Bronchial epithelial cell (primary cell): ENCODE results near the gene DCAF5. TPM values are rescaled to one million over a fixed set of nuclear protein-coding genes. Genes with fewer than 3 reads are reported as not detected.
A peak's percentile ranks its signal among the peaks of the same experiment; 100 is the strongest.

Experiments used
- DNase-seq: peaks from one replicate; pipeline ENCODE4 v3.0.0-alpha.2; 2010; ENCODE audit warnings: low read depth
- FAIRE-seq: peaks from 2 replicates; lab custom pipeline; 2011; peaks lifted over from hg19 to GRCh38; lab: Jason Lieb, UNC
- H3K27me3 ChIP-seq: 2 replicates; pipeline ENCODE4 v1.5.1; 2011; ENCODE audit warnings: low read length; ENCODE audit not compliant: control insufficient read depth, insufficient read depth
- H3K36me3 ChIP-seq: 2 replicates; pipeline ENCODE4 v1.5.1; 2011; ENCODE audit warnings: low read length; ENCODE audit not compliant: control insufficient read depth, insufficient read depth
- H3K4me3 ChIP-seq: 2 replicates; pipeline ENCODE4 v1.5.1; 2011; ENCODE audit warnings: mild to moderate bottlenecking, low read depth, low read length, control low read depth
- CTCF ChIP-seq: IDR thresholded peaks from 2 replicates; pipeline ENCODE4 v1.5.1; 2011; ENCODE audit warnings: mild to moderate bottlenecking, moderate library complexity, low read length, control low read depth, inconsistent platforms; ENCODE audit not compliant: insufficient read depth, severe bottlenecking
- total RNA-seq: library from RNA; depleted of rRNA; stranded (reverse); fragments of >200 nt; gene quantifications from 2 replicates; pipeline ENCODE4 v1.2.1, GENCODE V29; 2014

The DCAF5 gene
- total RNA-seq, 1 donor from 2014 or later: 11.1 TPM

- no peak overlapping the region for H3K4me3 ChIP-seq
- no peaks in the 10 kb centered on the region for H3K36me3 ChIP-seq
- no peak for FAIRE-seq
- no peak for TF ChIP-seq CTCF
- no peaks in the 10 kb centered on the region for H3K27me3 ChIP-seq
- DNase-seq: no peak
Measured at GRCh38 chr14:69042299-69042698, 110.6 kb downstream of the DCAF5 start.

GRCh38 chr14:69041783-69042182 lies 111.1 kb downstream of the DCAF5 start:
- no peak for DNase-seq
- no peak for TF ChIP-seq CTCF

GRCh38 chr14:69040353-69040752 lies 112.6 kb downstream of the DCAF5 start:
- Histone ChIP-seq H3K36me3 (no peaks in the 10 kb centered on the region), H3K4me3 (no peak overlapping the region), H3K27me3 (no peaks in the 10 kb centered on the region)
- no peak for DNase-seq
- no peak for FAIRE-seq
- TF ChIP-seq CTCF: no peak

More at GRCh38 chr14:69041783-69042182, 111.1 kb downstream of the DCAF5 start:
- Histone ChIP-seq H3K4me3 (no peak overlapping the region), H3K36me3 (no peaks in the 10 kb centered on the region), H3K27me3 (no peaks in the 10 kb centered on the region)
- no peak for FAIRE-seq

- Histone ChIP-seq H3K36me3 (no peaks in the 10 kb centered on the region), H3K4me3 (no peak overlapping the region), H3K27me3 (no peaks in the 10 kb centered on the region)
- DNase-seq (peak; percentile 88), FAIRE-seq (no peak)
- no peak for TF ChIP-seq CTCF
Measured at GRCh38 chr14:69039288-69039628, 113.7 kb downstream of the DCAF5 start.

GRCh38 chr14:69038455-69039287 lies 114.2 kb downstream of the DCAF5 start:
- no peak for TF ChIP-seq CTCF
- no peaks in the 10 kb centered on the region for H3K27me3 ChIP-seq
- no peaks in the 10 kb centered on the region for H3K36me3 ChIP-seq
- no peak overlapping the region for H3K4me3 ChIP-seq
- DNase-seq: no peak
- FAIRE-seq: no peak
